Caco-2 (cell line): Measurements from ENCODE around the gene ZNF862. TPM values are rescaled to one million over a fixed set of nuclear protein-coding genes. Genes with fewer than 3 reads are reported as not detected.
A peak's percentile ranks its signal among the peaks of the same experiment; 100 is the strongest.

Experiments
- BruUV-seq: library from RNA; stranded (reverse); fragments of 400-500 nt; replicated peaks from 2 replicates; lab custom pipeline; 2021; lab: Mats Ljungman, UMichigan
- CTCF ChIA-PET: fragments of 300-600 bp; sonication (Branson Sonifier 250); formaldehyde crosslinking; loops from one replicate; lab custom pipeline; 2022; ENCODE audit warnings: antibody characterized with exemption; lab: Charles Lee
- POLR2A ChIA-PET: fragments of 300-600 bp; sonication (Branson Sonifier 250); formaldehyde crosslinking; loops from one replicate; lab custom pipeline; 2022; ENCODE audit warnings: antibody characterized with exemption; lab: Charles Lee
- DNase-seq, 2 experiments: peaks; one replicate each; pipeline versions ENCODE4 v3.0.0 to v3.0.0-alpha.2; 2020 to 2022
- H3K27me3 ChIP-seq: replicated peaks from 2 replicates; pipeline ENCODE4 v1.6.0; 2011; ENCODE audit warnings: low read length; ENCODE audit not compliant: control insufficient read depth, insufficient read depth
- H3K36me3 ChIP-seq: 2 replicates; pipeline ENCODE4 v1.5.1; 2011; ENCODE audit warnings: low read length; ENCODE audit not compliant: control insufficient read depth, insufficient read depth
- H3K4me1 ChIP-seq: fragments of 250-450 bp; sonication (Bioruptor Pico); 2 replicates; pipeline ENCODE4 v1.5.1; 2020; ENCODE audit warnings: mild to moderate bottlenecking
- H3K4me3 ChIP-seq: 2 replicates; pipeline ENCODE4 v1.5.1; 2011; ENCODE audit warnings: low read depth, mild to moderate bottlenecking, control low read depth, low read length
- H3K9me3 ChIP-seq: fragments of 250-450 bp; sonication (Bioruptor Pico); 2 replicates; pipeline ENCODE4 v1.5.1; 2020; ENCODE audit warnings: mild to moderate bottlenecking, moderate library complexity
- H3K27ac Mint-ChIP-seq: one replicate; pipeline ENCODE4 v1.8.0; 2022; ENCODE audit warnings: mixed read lengths; ENCODE audit not compliant: unreplicated experiment
- H3K27me3 Mint-ChIP-seq: one replicate; pipeline ENCODE4 v1.8.0; 2022; ENCODE audit warnings: mixed read lengths; ENCODE audit not compliant: insufficient read depth, unreplicated experiment
- H3K36me3 Mint-ChIP-seq: one replicate; pipeline ENCODE4 v1.8.0; 2022; ENCODE audit warnings: mild to moderate bottlenecking, mixed read lengths; ENCODE audit not compliant: insufficient read depth, unreplicated experiment
- H3K4me1 Mint-ChIP-seq: one replicate; pipeline ENCODE4 v1.8.0; 2022; ENCODE audit warnings: low read depth, mixed read lengths; ENCODE audit not compliant: unreplicated experiment
- H3K4me3 Mint-ChIP-seq: one replicate; pipeline ENCODE4 v1.8.0; 2022; ENCODE audit warnings: mild to moderate bottlenecking, moderate library complexity, mixed read lengths; ENCODE audit not compliant: unreplicated experiment
- H3K9me3 Mint-ChIP-seq: one replicate; pipeline ENCODE4 v1.8.0; 2022; ENCODE audit warnings: mixed read lengths; ENCODE audit not compliant: unreplicated experiment
- CTCF ChIP-seq, 2 experiments: fragments of 200-600 bp in 1 of 2; IDR thresholded peaks; 1 replicate in 1 of 2; 2 replicates in 1 of 2; pipeline versions ENCODE4 v1.5.1 to v1.8.0; 2011 to 2022; ENCODE audit warnings: antibody characterized with exemption in 1 of 2, control low read depth in 1 of 2, inconsistent platforms in 1 of 2, low read depth in 1 of 2, low read length in 1 of 2, mild to moderate bottlenecking in 1 of 2, moderate library complexity in 1 of 2; ENCODE audit not compliant: insufficient read depth in 1 of 2, severe bottlenecking in 1 of 2, unreplicated experiment in 1 of 2
- intact Hi-C: fragments of 100-400 bp; cut with micrococcal nuclease; formaldehyde crosslinking; loops from one replicate; pipeline ENCODE4 v1.10.0; 2022; ENCODE audit not compliant: unreplicated experiment
- total RNA-seq: library from RNA; stranded (reverse); gene quantifications from 2 replicates; pipeline ENCODE4 v1.2.3, GENCODE V29; 2022

Gene ZNF862
- total RNA-seq, 1 experiment from 2014 or later = 3.5 TPM

DNA sequence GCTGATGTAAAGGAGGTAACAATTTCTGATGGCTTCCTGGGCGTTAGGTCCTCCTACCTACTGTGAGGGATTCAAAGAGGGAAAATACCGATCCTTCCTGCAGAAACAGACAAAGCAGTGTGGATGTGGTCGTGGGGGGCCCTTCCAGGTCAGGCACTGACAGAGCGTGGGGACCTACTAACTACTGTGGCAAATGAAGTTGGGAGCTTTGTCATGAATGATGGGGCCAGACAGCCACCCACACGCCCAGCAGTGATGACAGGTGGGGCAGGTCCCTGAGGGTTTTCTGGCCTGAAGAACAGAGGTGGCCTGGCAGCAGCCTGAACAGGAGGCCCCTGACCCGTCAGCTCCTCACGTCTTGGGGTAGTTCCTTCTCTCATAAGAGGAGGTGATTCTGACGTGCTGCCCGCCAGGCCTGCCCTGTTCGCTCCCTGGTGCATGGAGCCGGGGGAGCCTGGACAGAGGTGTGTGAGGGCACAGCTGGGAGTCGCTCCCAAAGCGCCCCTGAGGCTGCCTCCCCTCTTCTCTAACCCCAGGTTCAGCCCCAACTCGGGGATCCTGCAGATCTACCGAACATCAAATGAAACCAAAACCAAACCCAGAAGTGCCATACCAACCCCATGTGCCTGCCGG is 39.8 kb downstream of the ZNF862 start:
- H3K4me1 ChIP-seq = peaks cover 5% of the 10 kb centered on the region; the same call in 1 of the 2 replicates
- no peaks in the 10 kb centered on the region for H3K9me3 ChIP-seq
- no peaks in the 10 kb centered on the region for H3K27me3 Mint-ChIP-seq
- no TSS peak for BruUV-seq
- H3K9me3 Mint-ChIP-seq = no peaks in the 10 kb centered on the region
- no peak for DNase-seq
- H3K4me3 ChIP-seq = no peak overlapping the region
- POLR2A ChIA-PET = no interaction called here
- H3K36me3 ChIP-seq = no peaks in the 10 kb centered on the region
- intact Hi-C loops = no loop called here
- H3K27me3 ChIP-seq = no peaks in the 10 kb centered on the region
- H3K36me3 Mint-ChIP-seq = peaks cover 9% of the 10 kb centered on the region
- no peak overlapping the region for H3K4me3 Mint-ChIP-seq
- H3K27ac Mint-ChIP-seq = no peak overlapping the region
- CTCF ChIA-PET = no interaction called here
- H3K4me1 Mint-ChIP-seq = peaks cover 17% of the 10 kb centered on the region
- TF ChIP-seq CTCF (IDR thresholded peaks at IDR 0.05; ENCODE audit: insufficient read depth in 1 of 2, low read depth in 1 of 2, low read length in 1 of 2, severe bottlenecking in 1 of 2, unreplicated experiment in 1 of 2) = no peak

DNA sequence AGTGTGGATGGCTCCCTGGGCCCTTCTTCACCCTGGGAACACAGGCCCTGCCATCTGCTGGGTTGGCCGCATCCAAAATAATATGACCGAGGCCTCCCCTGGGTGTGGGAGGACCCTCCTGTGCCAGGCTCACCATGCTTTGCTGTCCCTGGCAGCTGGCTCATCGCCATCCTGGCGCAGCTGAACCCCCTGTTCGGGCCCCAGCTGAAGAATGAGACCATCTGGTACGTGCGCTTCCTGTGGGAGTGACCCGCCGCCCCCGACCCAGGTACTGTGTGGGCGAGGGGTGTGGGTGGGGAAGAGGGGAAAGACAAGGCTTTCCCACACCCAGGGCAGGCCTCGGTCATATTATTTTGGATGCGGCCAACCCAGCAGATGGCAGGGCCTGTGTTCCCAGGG is 40.3 kb downstream of the ZNF862 start:
- ChIA-PET CTCF (no interaction called here), POLR2A (no interaction called here)
- BruUV-seq = no TSS peak
- Mint-ChIP-seq H3K27ac (no peak overlapping the region), H3K4me3 (no peak overlapping the region), H3K27me3 (no peaks in the 10 kb centered on the region), H3K4me1 (peaks cover 17% of the 10 kb centered on the region), H3K36me3 (peaks cover 4% of the 10 kb centered on the region), H3K9me3 (no peaks in the 10 kb centered on the region)
- Histone ChIP-seq H3K4me3 (no peak overlapping the region), H3K36me3 (no peaks in the 10 kb centered on the region), H3K27me3 (no peaks in the 10 kb centered on the region), H3K9me3 (no peaks in the 10 kb centered on the region), H3K4me1 (peaks cover 5% of the 10 kb centered on the region; the same call in 1 of the 2 replicates)
- TF ChIP-seq CTCF (IDR thresholded peaks at IDR 0.05; ENCODE audit: insufficient read depth in 1 of 2, low read depth in 1 of 2, low read length in 1 of 2, severe bottlenecking in 1 of 2, unreplicated experiment in 1 of 2) = no peak
- intact Hi-C loops = no loop called here
- DNase-seq = no peak

DNA sequence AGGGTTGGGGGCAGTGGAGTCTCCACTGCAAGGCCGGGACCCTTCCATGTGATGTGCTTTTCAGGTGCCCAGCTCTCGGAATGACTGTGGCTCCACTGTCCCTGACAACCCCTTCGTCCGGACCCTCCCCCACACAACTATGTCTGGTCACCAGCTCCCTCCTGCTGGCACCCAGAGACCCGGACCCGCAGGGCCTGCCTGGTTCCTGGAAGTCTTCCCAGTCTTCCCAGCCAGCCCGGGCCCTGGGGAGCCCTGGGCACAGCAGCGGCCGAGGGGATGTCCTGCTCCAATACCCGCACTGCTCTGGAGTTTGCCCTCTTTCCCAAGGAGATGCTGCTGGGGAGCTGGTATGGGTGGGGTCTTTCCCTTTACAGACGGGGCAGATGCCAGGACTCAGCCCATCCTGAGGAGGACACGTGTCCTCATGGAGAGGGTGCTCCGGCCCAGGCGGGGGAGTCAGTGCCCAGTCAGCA is 41.1 kb downstream of the ZNF862 start:
- DNase-seq = peak in 1 of 2 experiments; percentile 17
- no peaks in the 10 kb centered on the region for H3K36me3 ChIP-seq
- no TSS peak for BruUV-seq
- ChIA-PET POLR2A (no interaction called here), CTCF (no interaction called here)
- no peaks in the 10 kb centered on the region for H3K9me3 ChIP-seq
- Mint-ChIP-seq H3K4me3 (no peak overlapping the region), H3K4me1 (peaks cover 16% of the 10 kb centered on the region), H3K27ac (no peak overlapping the region), H3K27me3 (no peaks in the 10 kb centered on the region), H3K9me3 (no peaks in the 10 kb centered on the region), H3K36me3 (no peaks in the 10 kb centered on the region)
- intact Hi-C loops = no loop called here
- no peak overlapping the region for H3K4me3 ChIP-seq
- H3K27me3 ChIP-seq = no peaks in the 10 kb centered on the region
- H3K4me1 ChIP-seq = peaks cover 5% of the 10 kb centered on the region; the same call in 1 of the 2 replicates
- TF ChIP-seq CTCF (IDR thresholded peaks at IDR 0.05; ENCODE audit: insufficient read depth in 1 of 2, low read depth in 1 of 2, low read length in 1 of 2, severe bottlenecking in 1 of 2, unreplicated experiment in 1 of 2) = no peak
